HCT116 (cell line): Measurements from ENCODE around the gene SCN7A. TPM values are rescaled to one million over a fixed set of nuclear protein-coding genes. Genes with fewer than 3 reads are reported as not detected.

Source experiments
- ATAC-seq: fragments of 200-7000 bp; cut with Tn5 transposase; 2 replicates; pipeline ENCODE4 v1.9.1; 2020; ENCODE audit warnings: mild to moderate bottlenecking, moderate library complexity
- BruUV-seq: library from RNA; stranded (reverse); fragments of 400-500 nt; replicated peaks from 2 replicates; lab custom pipeline; 2021; lab: Mats Ljungman, UMichigan
- CTCF ChIA-PET: fragments of 300-600 bp; sonication (Branson Sonifier 250); formaldehyde crosslinking; loops from one replicate; lab custom pipeline; 2021; ENCODE audit warnings: antibody characterized with exemption; lab: Charles Lee
- POLR2A ChIA-PET: fragments of 300-600, 350-600 bp; sonication (Branson Sonifier 250); formaldehyde crosslinking; loops from one replicate; lab custom pipeline; 2021; ENCODE audit warnings: antibody characterized with exemption; lab: Charles Lee
- RAD21 ChIA-PET, 2 experiments: fragments of 300-600 bp; sonication (Branson Sonifier 250); formaldehyde crosslinking; loops; one replicate each; lab custom pipeline; 2023; ENCODE audit warnings: low total read pairs in 2 of 2; ENCODE audit not compliant: uncharacterized antibody in 2 of 2, unreplicated experiment in 2 of 2, low non-redundant PET in 1 of 2; lab: Charles Lee
- DNase-seq: peaks from one replicate; pipeline ENCODE4 v3.0.0-alpha.2; 2010; ENCODE audit warnings: low read depth, low spot score
- H2AFZ ChIP-seq: fragments of 200-600 bp; shearing (Covaris generic), sonication (generic); 2 replicates; pipeline ENCODE4 v1.6.1; 2017; ENCODE audit warnings: low read depth, mixed run types, mixed read lengths, antibody characterized with exemption, low read length; ENCODE audit not compliant: poor library complexity, severe bottlenecking
- H3K27ac ChIP-seq: 2 replicates; pipeline ENCODE4 v1.5.1; 2012; ENCODE audit warnings: low read depth, low read length
- H3K27me3 ChIP-seq: fragments of 200-600 bp; sonication (generic); 2 replicates; pipeline ENCODE4 v1.6.1; 2016; ENCODE audit warnings: mixed run types, low read length, mixed read lengths; ENCODE audit not compliant: insufficient read depth
- H3K36me3 ChIP-seq, 2 experiments: fragments of 200-500 bp in 1 of 2; fragments of 200-600 bp in 1 of 2; sonication (Bioruptor generic) in 1 of 2; sonication (generic) in 1 of 2; 2 replicates each; pipeline versions ENCODE4 v1.5.1 to v1.6.1; 2014 to 2016; ENCODE audit warnings: low read length in 2 of 2, inconsistent platforms in 1 of 2, mixed read lengths in 1 of 2, mixed run types in 1 of 2; ENCODE audit not compliant: insufficient read depth in 2 of 2, control insufficient read depth in 1 of 2
- H3K4me1 ChIP-seq, 2 experiments: fragments of 200-600 bp in 1 of 2; sonication (generic) in 1 of 2; 2 replicates each; pipeline versions ENCODE4 v1.5.1 to v1.6.1; 2012 to 2017; ENCODE audit warnings: low read length in 2 of 2, inconsistent platforms in 1 of 2, mild to moderate bottlenecking in 1 of 2, mixed read lengths in 1 of 2, mixed run types in 1 of 2, moderate library complexity in 1 of 2; ENCODE audit not compliant: insufficient read depth in 2 of 2, control insufficient read depth in 1 of 2
- H3K4me2 ChIP-seq: fragments of 200-600 bp; sonication (generic); 2 replicates; pipeline ENCODE4 v1.6.1; 2017; ENCODE audit warnings: mixed run types, low read length, mixed read lengths
- H3K4me3 ChIP-seq, 2 experiments: fragments of 200-600 bp in 1 of 2; sonication (generic) in 1 of 2; replicated peaks in 1 of 2; 2 replicates each; pipeline ENCODE4 v1.5.1; 2011 to 2016; ENCODE audit warnings: low read length in 2 of 2, control low read depth in 1 of 2, low read depth in 1 of 2, mild to moderate bottlenecking in 1 of 2, mixed read lengths in 1 of 2, mixed run types in 1 of 2
- H3K79me2 ChIP-seq: fragments of 200-600 bp; sonication (generic); 2 replicates; pipeline ENCODE4 v1.6.1; 2017; ENCODE audit warnings: mild to moderate bottlenecking, mixed run types, low read length, moderate library complexity, mixed read lengths; ENCODE audit not compliant: insufficient read depth
- H3K9ac ChIP-seq: fragments of 200-600 bp; sonication (generic); 2 replicates; pipeline ENCODE4 v1.6.1; 2016; ENCODE audit warnings: low read length, mixed read lengths
- H3K9me2 ChIP-seq: fragments of 200-600 bp; sonication (generic), shearing (Covaris generic); 2 replicates; pipeline ENCODE4 v1.6.1; 2017; ENCODE audit warnings: mixed run types, mild to moderate bottlenecking, moderate library complexity; ENCODE audit not compliant: insufficient read depth
- H3K9me3 ChIP-seq, 2 experiments: fragments of 200-500 bp in 1 of 2; fragments of 200-600 bp in 1 of 2; sonication (Bioruptor generic) in 1 of 2; sonication (generic) in 1 of 2; 2 replicates each; pipeline ENCODE4 v1.6.1; 2014 to 2017; ENCODE audit warnings: low read length in 2 of 2, mixed read lengths in 2 of 2, inconsistent platforms in 1 of 2, low read depth in 1 of 2, mild to moderate bottlenecking in 1 of 2, mixed run types in 1 of 2, moderate library complexity in 1 of 2; ENCODE audit not compliant: control insufficient read depth in 1 of 2, insufficient read depth in 1 of 2
- H4K20me1 ChIP-seq: fragments of 200-600 bp; sonication (generic), shearing (Covaris generic); 2 replicates; pipeline ENCODE4 v1.6.1; 2017; ENCODE audit warnings: mixed run types, mild to moderate bottlenecking, moderate library complexity; ENCODE audit not compliant: insufficient read depth
- CBX3 ChIP-seq: IDR thresholded peaks from 2 replicates; pipeline ENCODE4 v1.6.1; 2012; ENCODE audit warnings: low read depth
- EGR1 ChIP-seq: IDR thresholded peaks from 2 replicates; pipeline ENCODE4 v1.6.1; 2012; ENCODE audit warnings: low read depth
- ELF1 ChIP-seq: IDR thresholded peaks from 2 replicates; pipeline ENCODE4 v1.6.1; 2012; ENCODE audit warnings: low read depth, borderline replicate concordance
- JUND ChIP-seq: IDR thresholded peaks from 2 replicates; pipeline ENCODE4 v1.6.1; 2012
- POLR2A ChIP-seq: IDR thresholded peaks from 2 replicates; pipeline ENCODE4 v1.7.0; 2011; ENCODE audit warnings: borderline replicate concordance; ENCODE audit not compliant: insufficient read depth, insufficient read length; ENCODE audit errors: extremely low read depth
- RAD21 ChIP-seq: IDR thresholded peaks from 2 replicates; pipeline ENCODE4 v1.6.1; 2012; ENCODE audit warnings: low read depth, mild to moderate bottlenecking
- SRF ChIP-seq: IDR thresholded peaks from 2 replicates; pipeline ENCODE4 v1.6.1; 2012; ENCODE audit warnings: low read depth
- TCF7L2 ChIP-seq: IDR thresholded peaks from 2 replicates; pipeline ENCODE4 v1.7.0; 2011; ENCODE audit warnings: borderline replicate concordance, inconsistent platforms; ENCODE audit not compliant: insufficient read depth, insufficient read length; ENCODE audit errors: extremely low read depth
- YY1 ChIP-seq: IDR thresholded peaks from 2 replicates; pipeline ENCODE4 v1.6.1; 2011; ENCODE audit warnings: low read length, low read depth, moderate library complexity, mild to moderate bottlenecking; ENCODE audit not compliant: insufficient replicate concordance; ENCODE audit errors: extremely low read depth
- ZFX ChIP-seq: fragments of 450-650 bp; IDR thresholded peaks from 2 replicates; pipeline ENCODE4 v1.6.1; 2017
- intact Hi-C: fragments of 100-400 bp; cut with micrococcal nuclease; formaldehyde crosslinking; loops from 2 replicates; pipeline ENCODE4 v1.10.0; 2022
- total RNA-seq: library from RNA; stranded (reverse); gene quantifications from one replicate; pipeline ENCODE4 v1.2.1, GENCODE V29; 2021; ENCODE audit not compliant: unreplicated experiment
- TF ChIP-seq, protein P1 (sequence below): IDR thresholded peaks from 2 replicates; pipeline ENCODE4 v1.6.1; 2012
- TF ChIP-seq, protein P2 (sequence below): IDR thresholded peaks from 2 replicates; pipeline ENCODE4 v1.6.1; 2012

Gene SCN7A
- total RNA-seq, 1 experiment from 2014 or later: 0.07 TPM

DNA sequence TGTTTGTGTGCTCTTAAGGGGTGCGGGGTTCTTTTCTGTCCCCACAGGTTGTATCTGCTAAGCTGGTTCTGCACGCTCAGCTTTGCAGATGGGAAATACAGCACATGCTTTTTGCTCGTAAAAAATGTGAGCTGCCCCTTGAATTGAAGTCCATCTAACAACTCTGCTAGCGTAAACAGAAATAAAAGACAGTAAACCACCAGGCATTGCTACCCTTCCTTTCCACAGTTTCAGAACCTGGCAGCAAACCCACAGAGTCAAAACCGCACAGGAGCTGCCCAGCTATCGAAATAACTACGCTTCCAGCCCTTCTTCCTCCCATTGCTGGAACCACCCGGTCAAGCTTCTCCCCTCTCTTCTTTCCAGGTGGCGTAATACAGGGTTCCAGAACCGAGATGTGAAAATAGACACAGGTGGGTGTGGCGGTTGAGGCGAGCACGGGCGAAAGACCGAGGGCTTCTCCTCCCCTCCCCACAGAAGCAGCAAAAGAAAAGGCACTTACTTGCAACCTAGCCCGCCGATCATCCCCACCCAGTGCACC, 118.8 kb downstream of the SCN7A start:
- ATAC-seq (no peak; the same call in 1 of the 2 replicates), DNase-seq (no peak)
- H3K9ac ChIP-seq: no peak overlapping the region
- no peaks in the 10 kb centered on the region for H3K9me3 ChIP-seq
- H3K9me2 ChIP-seq: no peaks in the 10 kb centered on the region
- peak overlapping the region; percentile 22 for H2AFZ ChIP-seq
- CTCF ChIA-PET: interaction anchor here (1.3 to 1.4 kb wide), 2 partner anchors 12 to 15 kb away, joined by 4 to 5 read pairs; no protein-coding TSS in a partner anchor
- peaks cover 41% of the 10 kb centered on the region for H3K27me3 ChIP-seq
- peak overlapping the region; percentile 30 to 40 for H3K4me3 ChIP-seq
- RAD21 ChIA-PET: no interaction called here
- no peaks in the 10 kb centered on the region for H3K36me3 ChIP-seq
- peaks cover 0 to 12% of the 10 kb centered on the region in 2 experiments; a peak in 2 of 4 replicates for H3K4me1 ChIP-seq
- no peak overlapping the region for H3K27ac ChIP-seq
- no peaks in the 10 kb centered on the region for H3K79me2 ChIP-seq
- intact Hi-C loops: no loop called here
- peak overlapping the region; percentile 72 for H3K4me2 ChIP-seq
- no peaks in the 10 kb centered on the region for H4K20me1 ChIP-seq
- TF ChIP-seq YY1 (no peak), JUND (no peak), ELF1 (no peak), ZFX (no peak), RAD21 (no peak), TCF7L2 (no peak), EGR1 (no peak), CBX3 (no peak), SRF (no peak), POLR2A (no peak)
- TF ChIP-seq, protein P1, sequence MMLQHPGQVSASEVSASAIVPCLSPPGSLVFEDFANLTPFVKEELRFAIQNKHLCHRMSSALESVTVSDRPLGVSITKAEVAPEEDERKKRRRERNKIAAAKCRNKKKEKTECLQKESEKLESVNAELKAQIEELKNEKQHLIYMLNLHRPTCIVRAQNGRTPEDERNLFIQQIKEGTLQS: no peak
- TF ChIP-seq, protein P2, sequence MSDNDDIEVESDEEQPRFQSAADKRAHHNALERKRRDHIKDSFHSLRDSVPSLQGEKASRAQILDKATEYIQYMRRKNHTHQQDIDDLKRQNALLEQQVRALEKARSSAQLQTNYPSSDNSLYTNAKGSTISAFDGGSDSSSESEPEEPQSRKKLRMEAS: no peak
- BruUV-seq: no TSS peak
- POLR2A ChIA-PET: interaction anchor here (1.2 kb wide), 1 partner anchor 43 kb away, joined by 4 read pairs; no protein-coding TSS in a partner anchor
